ENCODE measurements around the gene FAM177A1. TPM values are rescaled to one million over a fixed set of nuclear protein-coding genes. Genes with fewer than 3 reads are reported as not detected.

The FAM177A1 gene
- total and polyA plus RNA-seq, 10 of the 15 experiments (the other 5 are each of a cell fraction or from before 2014, with no cell fraction given): 5.3 to 38.6 (median 20.7) TPM

DNA sequence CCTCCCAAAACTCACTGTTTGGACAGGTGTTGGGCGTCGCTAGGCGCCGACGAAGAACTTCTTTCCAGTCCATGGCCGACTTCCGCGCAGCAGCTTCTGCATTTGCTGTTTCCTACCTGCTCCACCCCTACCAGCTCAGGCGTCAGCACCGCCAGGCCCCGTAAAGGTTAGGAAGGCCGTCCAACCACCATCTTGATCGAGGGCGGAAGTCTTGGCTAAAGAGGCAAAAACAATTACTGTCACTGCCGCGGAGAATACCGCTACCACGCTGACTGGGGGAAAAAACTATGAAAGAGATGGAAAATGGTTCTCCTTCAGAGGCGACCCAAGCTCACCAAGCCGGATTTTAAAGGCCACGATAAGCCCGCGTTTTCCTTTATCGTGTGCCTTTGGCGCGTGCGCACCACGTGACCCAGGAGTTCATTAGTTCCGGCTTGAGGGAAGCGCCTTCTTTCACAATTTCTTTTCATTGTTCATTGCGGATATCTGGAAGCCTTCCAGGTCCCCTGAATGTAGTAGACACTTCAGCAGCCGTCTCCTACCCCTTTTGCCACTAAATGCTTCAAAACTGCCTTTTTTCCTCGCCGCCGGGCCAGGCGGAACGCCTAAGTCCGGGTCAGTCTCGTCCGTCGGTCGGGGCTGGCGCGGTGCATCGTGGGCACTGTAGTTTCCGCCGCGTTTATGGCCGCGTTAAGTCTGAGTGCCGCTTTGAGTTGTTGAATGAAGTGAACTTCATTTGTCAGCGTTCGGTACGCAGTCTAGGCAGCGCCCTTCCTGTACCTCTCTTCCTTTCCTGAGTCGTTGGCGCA lies 76.0 kb downstream of the FAM177A1 start, which contains the start of the genes PPP2R3C and PRORP (continued):
- TF ChIP-seq TCF12 (IDR thresholded peaks at IDR 0.05; ENCODE audit: low read depth, low read length) (0 out of 2 replicates have a peak, but pooled peaks have one; percentile 34), TARDBP (IDR thresholded peaks at IDR 0.05; ENCODE audit: borderline replicate concordance) (peak; percentile 62; the same call in 1 of the 2 replicates), ZBED1 (IDR thresholded peaks at IDR 0.05; ENCODE audit: borderline replicate concordance) (0 out of 2 replicates have a peak, but pooled peaks have one; percentile 29)
- TF ChIP-seq, protein P1, sequence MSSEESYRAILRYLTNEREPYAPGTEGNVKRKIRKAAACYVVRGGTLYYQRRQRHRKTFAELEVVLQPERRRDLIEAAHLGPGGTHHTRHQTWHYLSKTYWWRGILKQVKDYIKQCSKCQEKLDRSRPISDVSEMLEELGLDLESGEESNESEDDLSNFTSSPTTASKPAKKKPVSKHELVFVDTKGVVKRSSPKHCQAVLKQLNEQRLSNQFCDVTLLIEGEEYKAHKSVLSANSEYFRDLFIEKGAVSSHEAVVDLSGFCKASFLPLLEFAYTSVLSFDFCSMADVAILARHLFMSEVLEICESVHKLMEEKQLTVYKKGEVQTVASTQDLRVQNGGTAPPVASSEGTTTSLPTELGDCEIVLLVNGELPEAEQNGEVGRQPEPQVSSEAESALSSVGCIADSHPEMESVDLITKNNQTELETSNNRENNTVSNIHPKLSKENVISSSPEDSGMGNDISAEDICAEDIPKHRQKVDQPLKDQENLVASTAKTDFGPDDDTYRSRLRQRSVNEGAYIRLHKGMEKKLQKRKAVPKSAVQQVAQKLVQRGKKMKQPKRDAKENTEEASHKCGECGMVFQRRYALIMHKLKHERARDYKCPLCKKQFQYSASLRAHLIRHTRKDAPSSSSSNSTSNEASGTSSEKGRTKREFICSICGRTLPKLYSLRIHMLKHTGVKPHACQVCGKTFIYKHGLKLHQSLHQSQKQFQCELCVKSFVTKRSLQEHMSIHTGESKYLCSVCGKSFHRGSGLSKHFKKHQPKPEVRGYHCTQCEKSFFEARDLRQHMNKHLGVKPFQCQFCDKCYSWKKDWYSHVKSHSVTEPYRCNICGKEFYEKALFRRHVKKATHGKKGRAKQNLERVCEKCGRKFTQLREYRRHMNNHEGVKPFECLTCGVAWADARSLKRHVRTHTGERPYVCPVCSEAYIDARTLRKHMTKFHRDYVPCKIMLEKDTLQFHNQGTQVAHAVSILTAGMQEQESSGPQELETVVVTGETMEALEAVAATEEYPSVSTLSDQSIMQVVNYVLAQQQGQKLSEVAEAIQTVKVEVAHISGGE (CRISPR knock-in tag; IDR thresholded peaks at IDR 0.05): peak; percentile 88

DNA sequence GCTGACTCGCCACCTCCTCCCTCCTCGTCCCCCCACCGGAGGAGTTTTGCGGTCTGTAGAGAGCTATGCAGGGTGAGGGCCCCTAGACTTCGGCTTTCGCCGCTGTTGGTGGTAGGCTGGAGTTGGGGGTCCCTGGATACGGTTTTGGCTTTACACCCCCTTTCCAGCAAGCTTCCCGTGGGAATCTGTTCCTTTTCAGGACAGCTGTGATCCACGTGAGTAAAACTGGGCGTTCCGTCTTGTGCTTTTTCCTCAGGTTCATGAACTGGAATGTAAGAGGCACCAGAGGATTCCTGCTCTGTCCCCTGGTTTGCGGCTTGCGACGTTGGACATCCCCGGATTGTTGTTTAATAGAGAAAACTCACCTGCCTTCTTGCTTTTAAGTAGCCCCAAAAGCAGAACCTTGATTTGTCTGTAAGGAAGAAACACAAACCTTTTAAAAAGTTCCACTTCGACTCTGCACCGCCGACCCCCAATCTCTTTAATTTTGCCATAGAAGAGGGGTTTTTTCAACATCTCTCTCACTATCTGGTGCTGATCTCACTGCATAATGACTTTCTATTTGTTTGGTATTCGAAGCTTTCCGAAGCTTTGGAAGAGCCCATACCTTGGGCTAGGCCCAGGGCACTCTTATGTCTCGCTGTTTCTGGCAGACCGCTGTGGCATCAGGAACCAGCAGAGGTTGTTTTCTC lies 76.8 kb downstream of the FAM177A1 start:
- Histone ChIP-seq H3K4me2 (ENCODE audit: control insufficient read depth, insufficient read depth) (peak overlapping the region; percentile 98), H3K4me3 (peak overlapping the region; percentile 83), H2AFZ (ENCODE audit: control insufficient read depth, low read depth, low read length) (peak overlapping the region; percentile 100), H3K9me3 (replicated peaks; ENCODE audit: control insufficient read depth, insufficient read depth, low read length) (no peaks in the 10 kb centered on the region), H3K79me2 (ENCODE audit: control insufficient read depth, insufficient read depth, low read length) (peaks cover 26% of the 10 kb centered on the region), H3K9ac (ENCODE audit: control insufficient read depth, insufficient read depth, low read length) (peak overlapping the region; percentile 98), H3K27ac (ENCODE audit: control insufficient read depth, insufficient read depth) (peak overlapping the region; percentile 99), H4K20me1 (ENCODE audit: control insufficient read depth, insufficient read depth) (no peaks in the 10 kb centered on the region), H3K36me3 (ENCODE audit: control insufficient read depth in 2 of 2, insufficient read depth in 2 of 2, low read length in 1 of 2) (no peaks in the 10 kb centered on the region), H3K27me3 (replicated peaks in 1 of 2; ENCODE audit: control insufficient read depth in 2 of 2, insufficient read depth in 2 of 2, low read length in 1 of 2) (no peaks in the 10 kb centered on the region), H3K4me1 (ENCODE audit: control insufficient read depth, insufficient read depth, low read length) (0 out of 2 replicates have a peak, but pooled peaks cover 2% of the 10 kb centered on the region)
- ChIA-PET RAD21 (ENCODE audit: unreplicated experiment) (interaction anchor here (0.6 to 2.6 kb wide), 10 partner anchors 18 to 453 kb away, joined by 3 to 11 read pairs (median 3); partner anchors contain the start of genes PSMA6 and SRP54), SMC1A (ENCODE audit: uncharacterized antibody, unreplicated experiment) (interaction anchor here (0.6 to 1.9 kb wide), 13 partner anchors 12 to 294 kb away, joined by 3 to 7 read pairs (median 5); partner anchors contain the start of gene SRP54), CTCF (interaction anchor here (1.2 to 4.5 kb wide), 6 partner anchors 12 to 692 kb away, joined by 3 to 29 read pairs (median 4); no protein-coding TSS in a partner anchor), POLR2A (interaction anchor here (0.6 to 2.5 kb wide), 13 partner anchors 33 to 791 kb away, joined by 3 to 20 read pairs (median 4); partner anchors contain the start of genes BAZ1A, FAM177A1 and SRP54)
- FAIRE-seq (no peak), ATAC-seq (0 out of 3 replicates have a peak, but pooled peaks have one; percentile 0), DNase-seq (ENCODE audit: low read depth, low spot score) (no peak)
- WGBS (ENCODE audit: insufficient coverage, insufficient replicate concordance, low lambda C conversion rate, missing lambda C conversion rate): 7% methylated on average over 23 of the region's 23 CpGs
- intact Hi-C loops (cut with micrococcal nuclease; ENCODE audit: unreplicated experiment): loop anchor here (1.0 to 5.0 kb wide), 3 partner anchors 77 to 251 kb away; partner anchors contain the start of gene FAM177A1
- TSS peak; percentile 72 for BruUV-seq (replicated peaks)
- in situ Hi-C loops (cut with MboI): no loop called here
- TF ChIP-seq POLR2A (IDR thresholded peaks at IDR 0.05; ENCODE audit: low read depth, low read length) (no peak; the same call in 1 of the 2 replicates), RELA (IDR thresholded peaks at IDR 0.05; ENCODE audit: borderline replicate concordance, partially characterized antibody) (no peak), SMAD5 (IDR thresholded peaks at IDR 0.05; ENCODE audit: low read depth) (no peak; the same call in 1 of the 2 replicates), HDGF (IDR thresholded peaks at IDR 0.05) (peak; percentile 71), SIN3A (IDR thresholded peaks at IDR 0.05; ENCODE audit: low read depth, low read length) (peak; percentile 15; the same call in 1 of the 2 replicates), CBX3 (IDR thresholded peaks at IDR 0.05; ENCODE audit: borderline replicate concordance, low read depth) (no peak), STAT1 (conservative IDR thresholded peaks at IDR 0.05) (no peak), MXI1 (IDR thresholded peaks at IDR 0.05; ENCODE audit: low read depth, low read length) (0 out of 2 replicates have a peak, but pooled peaks have one; percentile 38), MTA2 (IDR thresholded peaks at IDR 0.05; ENCODE audit: low read depth) (no peak), DPF2 (IDR thresholded peaks at IDR 0.05) (0 out of 2 replicates have a peak, but pooled peaks have one; percentile 7)
- TF ChIP-seq, protein P2, sequence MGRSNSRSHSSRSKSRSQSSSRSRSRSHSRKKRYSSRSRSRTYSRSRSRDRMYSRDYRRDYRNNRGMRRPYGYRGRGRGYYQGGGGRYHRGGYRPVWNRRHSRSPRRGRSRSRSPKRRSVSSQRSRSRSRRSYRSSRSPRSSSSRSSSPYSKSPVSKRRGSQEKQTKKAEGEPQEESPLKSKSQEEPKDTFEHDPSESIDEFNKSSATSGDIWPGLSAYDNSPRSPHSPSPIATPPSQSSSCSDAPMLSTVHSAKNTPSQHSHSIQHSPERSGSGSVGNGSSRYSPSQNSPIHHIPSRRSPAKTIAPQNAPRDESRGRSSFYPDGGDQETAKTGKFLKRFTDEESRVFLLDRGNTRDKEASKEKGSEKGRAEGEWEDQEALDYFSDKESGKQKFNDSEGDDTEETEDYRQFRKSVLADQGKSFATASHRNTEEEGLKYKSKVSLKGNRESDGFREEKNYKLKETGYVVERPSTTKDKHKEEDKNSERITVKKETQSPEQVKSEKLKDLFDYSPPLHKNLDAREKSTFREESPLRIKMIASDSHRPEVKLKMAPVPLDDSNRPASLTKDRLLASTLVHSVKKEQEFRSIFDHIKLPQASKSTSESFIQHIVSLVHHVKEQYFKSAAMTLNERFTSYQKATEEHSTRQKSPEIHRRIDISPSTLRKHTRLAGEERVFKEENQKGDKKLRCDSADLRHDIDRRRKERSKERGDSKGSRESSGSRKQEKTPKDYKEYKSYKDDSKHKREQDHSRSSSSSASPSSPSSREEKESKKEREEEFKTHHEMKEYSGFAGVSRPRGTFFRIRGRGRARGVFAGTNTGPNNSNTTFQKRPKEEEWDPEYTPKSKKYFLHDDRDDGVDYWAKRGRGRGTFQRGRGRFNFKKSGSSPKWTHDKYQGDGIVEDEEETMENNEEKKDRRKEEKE (IDR thresholded peaks at IDR 0.05): no peak

Data from GM12878 (cell line).